Ishikawa (cell line): ENCODE results near the gene SMIM32.

Experiments used
- EP300 ChIP-seq: IDR thresholded peaks from 2 replicates; pipeline ENCODE4 v1.6.1; 2012; ENCODE audit warnings: borderline replicate concordance
- MAX ChIP-seq: IDR thresholded peaks from 2 replicates; pipeline ENCODE4 v1.6.1; 2012
- NFIC ChIP-seq: IDR thresholded peaks from 2 replicates; pipeline ENCODE4 v1.6.1; 2012

DNA sequence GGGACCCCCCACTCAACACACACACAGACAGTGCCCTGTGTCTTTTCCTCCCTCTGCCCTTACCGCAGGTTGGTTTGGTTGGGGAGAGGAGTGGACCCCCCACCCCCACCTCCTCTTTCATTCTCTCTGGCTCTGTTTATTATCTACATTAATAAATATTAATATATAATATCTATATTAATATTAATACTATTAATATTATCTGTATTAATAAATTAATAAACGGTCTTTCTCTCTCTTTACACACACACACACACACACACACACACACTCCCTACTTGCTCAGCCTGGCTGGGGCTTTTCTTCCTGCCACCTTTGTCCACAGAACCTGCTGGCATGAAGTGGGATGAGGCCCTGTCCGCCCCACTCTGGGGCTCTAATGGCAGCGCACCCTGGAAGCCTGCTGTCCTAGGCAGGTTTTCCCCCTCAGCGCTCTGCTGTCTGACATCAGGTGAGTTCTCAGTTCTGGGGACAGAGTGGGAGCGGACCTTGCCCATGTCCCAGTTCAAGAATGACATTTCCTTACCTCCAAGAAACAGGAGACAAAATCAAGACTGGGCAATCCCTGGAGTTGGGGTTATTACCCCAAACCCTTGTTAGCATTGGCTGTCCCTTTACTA lies 10.5 kb upstream of the SMIM32 start:
- TF ChIP-seq EP300: no peak
- no peak for TF ChIP-seq MAX
- TF ChIP-seq NFIC: no peak
